ENCODE data around the gene TSHZ3. TPM values are rescaled to one million over a fixed set of nuclear protein-coding genes. Genes with fewer than 3 reads are reported as not detected.
A peak's percentile ranks its signal among the peaks of the same experiment; 100 is the strongest.

Gene TSHZ3
- total RNA-seq, 1 donor from 2014 or later = 32.8 TPM

GRCh38 chr19:31299665-31300064, 49.6 kb downstream of the TSHZ3 start:
- intact Hi-C loops (cut with DNase I) = no loop called here
- peak; percentile 22 for DNase-seq (ENCODE audit: low spot score)

GRCh38 chr19:31297991-31298390, 51.2 kb downstream of the TSHZ3 start:
- no peak for ATAC-seq
- DNase-seq (ENCODE audit: low spot score) = peak; percentile 19
- intact Hi-C loops (cut with DNase I) = no loop called here

More at GRCh38 chr19:31299665-31300064, 49.6 kb downstream of the TSHZ3 start:
- no peak for ATAC-seq

GRCh38 chr19:31296741-31297390, 52.4 kb downstream of the TSHZ3 start:
- DNase-seq (ENCODE audit: low spot score) = peak; percentile 31
- no peak for ATAC-seq
- intact Hi-C loops (cut with DNase I) = no loop called here

- intact Hi-C loops (cut with DNase I) = no loop called here
- ATAC-seq (no peak), DNase-seq (ENCODE audit: low spot score) (no peak)
Measured at GRCh38 chr19:31294189-31294588, 55.0 kb downstream of the TSHZ3 start.

GRCh38 chr19:31292639-31293185, 56.5 kb downstream of the TSHZ3 start:
- intact Hi-C loops (cut with DNase I) = no loop called here
- ATAC-seq = no peak
- no peak for DNase-seq (ENCODE audit: low spot score)

GRCh38 chr19:31290931-31291590, 58.2 kb downstream of the TSHZ3 start:
- peak; percentile 42 for DNase-seq (ENCODE audit: low spot score)
- peak; percentile 70 for ATAC-seq
- intact Hi-C loops (cut with DNase I) = no loop called here

GRCh38 chr19:31289976-31290375, 59.3 kb downstream of the TSHZ3 start:
- DNase-seq (ENCODE audit: low spot score) = peak; percentile 22
- intact Hi-C loops (cut with DNase I) = no loop called here
- ATAC-seq = no peak

GRCh38 chr19:31289381-31289880, 59.8 kb downstream of the TSHZ3 start:
- intact Hi-C loops (cut with DNase I) = no loop called here
- ATAC-seq (no peak), DNase-seq (ENCODE audit: low spot score) (peak; percentile 23)

GRCh38 chr19:31286491-31286890, 62.7 kb downstream of the TSHZ3 start:
- DNase-seq (ENCODE audit: low spot score) (peak; percentile 34), ATAC-seq (no peak)
- intact Hi-C loops (cut with DNase I) = no loop called here

GRCh38 chr19:31285744-31286143, 63.5 kb downstream of the TSHZ3 start:
- peak; percentile 37 for DNase-seq (ENCODE audit: low spot score)
- intact Hi-C loops (cut with DNase I) = no loop called here
- ATAC-seq = peak; percentile 67

GRCh38 chr19:31284621-31285020, 64.6 kb downstream of the TSHZ3 start:
- DNase-seq (ENCODE audit: low spot score) (peak; percentile 35), ATAC-seq (no peak)
- intact Hi-C loops (cut with DNase I) = no loop called here

GRCh38 chr19:31283701-31284100, 65.5 kb downstream of the TSHZ3 start:
- intact Hi-C loops (cut with DNase I) = no loop called here
- no peak for ATAC-seq
- peak; percentile 35 for DNase-seq (ENCODE audit: low spot score)

GRCh38 chr19:31282346-31282745, 66.9 kb downstream of the TSHZ3 start:
- ATAC-seq (no peak), DNase-seq (ENCODE audit: low spot score) (no peak)
- intact Hi-C loops (cut with DNase I) = no loop called here

- DNase-seq (ENCODE audit: low spot score) (no peak), ATAC-seq (no peak)
- intact Hi-C loops (cut with DNase I) = no loop called here
Measured at GRCh38 chr19:31280287-31281006, 68.8 kb downstream of the TSHZ3 start.

- DNase-seq (ENCODE audit: low spot score) (no peak), ATAC-seq (no peak)
- intact Hi-C loops (cut with DNase I) = no loop called here
Measured at GRCh38 chr19:31279436-31279765, 69.8 kb downstream of the TSHZ3 start.

- intact Hi-C loops (cut with DNase I) = no loop called here
- no peak for DNase-seq (ENCODE audit: low spot score)
- ATAC-seq = no peak
Measured at GRCh38 chr19:31278555-31279435, 70.4 kb downstream of the TSHZ3 start.

- ATAC-seq = no peak
- no peak for DNase-seq (ENCODE audit: low spot score)
Measured at GRCh38 chr19:31277516-31277915, 71.7 kb downstream of the TSHZ3 start.

GRCh38 chr19:31276831-31277230, 72.4 kb downstream of the TSHZ3 start:
- intact Hi-C loops (cut with DNase I) = no loop called here
- DNase-seq (ENCODE audit: low spot score) (no peak), ATAC-seq (no peak)

More at GRCh38 chr19:31277516-31277915, 71.7 kb downstream of the TSHZ3 start:
- intact Hi-C loops (cut with DNase I) = no loop called here

- intact Hi-C loops (cut with DNase I) = no loop called here
- DNase-seq (ENCODE audit: low spot score) (no peak), ATAC-seq (no peak)
Measured at GRCh38 chr19:31275068-31275334, 74.2 kb downstream of the TSHZ3 start.

Measured in sciatic nerve (tissue), 2 donors.